ENCODE data around the gene TUBGCP3.

The TUBGCP3 gene

DNA sequence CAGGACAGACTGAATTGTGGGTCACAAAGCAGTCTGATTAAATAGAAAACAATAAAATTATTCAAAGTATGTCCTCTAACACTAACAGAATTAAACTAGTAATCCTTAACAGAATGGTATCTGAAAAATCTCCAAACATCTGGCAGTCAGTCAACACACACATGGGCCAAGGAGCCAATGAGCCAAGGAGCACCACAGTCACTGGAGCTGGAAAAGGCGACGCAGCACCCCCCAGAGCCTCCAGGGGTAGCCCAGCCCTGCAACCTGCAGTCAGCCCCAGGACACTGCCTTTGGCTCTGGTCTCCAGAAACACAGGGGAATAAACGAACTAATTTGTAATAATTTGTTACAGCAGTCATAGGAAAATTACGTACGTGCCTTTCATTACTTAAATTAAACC lies 12.3 kb downstream of the TUBGCP3 start:
- peaks cover 24% of the 10 kb centered on the region for H3K36me3 ChIP-seq (ENCODE audit: control insufficient read depth, low read length)
- H3K9me2 ChIP-seq (replicated peaks; ENCODE audit: control insufficient read depth, low read length), result no peaks in the 10 kb centered on the region
- H3K27ac ChIP-seq (ENCODE audit: low read depth, low read length), result no peak overlapping the region
- H3K79me2 ChIP-seq (ENCODE audit: control insufficient read depth, low read length), result peaks cover 98% of the 10 kb centered on the region
- TF ChIP-seq, protein P1, sequence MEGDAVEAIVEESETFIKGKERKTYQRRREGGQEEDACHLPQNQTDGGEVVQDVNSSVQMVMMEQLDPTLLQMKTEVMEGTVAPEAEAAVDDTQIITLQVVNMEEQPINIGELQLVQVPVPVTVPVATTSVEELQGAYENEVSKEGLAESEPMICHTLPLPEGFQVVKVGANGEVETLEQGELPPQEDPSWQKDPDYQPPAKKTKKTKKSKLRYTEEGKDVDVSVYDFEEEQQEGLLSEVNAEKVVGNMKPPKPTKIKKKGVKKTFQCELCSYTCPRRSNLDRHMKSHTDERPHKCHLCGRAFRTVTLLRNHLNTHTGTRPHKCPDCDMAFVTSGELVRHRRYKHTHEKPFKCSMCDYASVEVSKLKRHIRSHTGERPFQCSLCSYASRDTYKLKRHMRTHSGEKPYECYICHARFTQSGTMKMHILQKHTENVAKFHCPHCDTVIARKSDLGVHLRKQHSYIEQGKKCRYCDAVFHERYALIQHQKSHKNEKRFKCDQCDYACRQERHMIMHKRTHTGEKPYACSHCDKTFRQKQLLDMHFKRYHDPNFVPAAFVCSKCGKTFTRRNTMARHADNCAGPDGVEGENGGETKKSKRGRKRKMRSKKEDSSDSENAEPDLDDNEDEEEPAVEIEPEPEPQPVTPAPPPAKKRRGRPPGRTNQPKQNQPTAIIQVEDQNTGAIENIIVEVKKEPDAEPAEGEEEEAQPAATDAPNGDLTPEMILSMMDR (IDR thresholded peaks at IDR 0.05; ENCODE audit: low read depth, low read length, poor library complexity, severe bottlenecking), result no peak
- TF ChIP-seq EZH2phosphoT487 (IDR thresholded peaks at IDR 0.05; ENCODE audit: borderline replicate concordance, low read length), result no peak
- H3K4me1 ChIP-seq (ENCODE audit: control insufficient read depth, low read length), result peaks cover 35% of the 10 kb centered on the region
- H3F3A ChIP-seq (ENCODE audit: control insufficient read depth, insufficient read depth), result no peaks in the 10 kb centered on the region
- H4K20me1 ChIP-seq (ENCODE audit: control insufficient read depth, insufficient read depth, low read depth, low read length), result peaks cover 22% of the 10 kb centered on the region; the same call in 1 of the 2 replicates
- H3K4me2 ChIP-seq (ENCODE audit: low read length), result no peak overlapping the region
- no peak overlapping the region for H3K4me3 ChIP-seq (ENCODE audit: low read length)
- no peaks in the 10 kb centered on the region for H3K9me3 ChIP-seq (ENCODE audit: control insufficient read depth, insufficient read depth, low read length)
- H3K27me3 ChIP-seq (ENCODE audit: control insufficient read depth, low read length), result no peaks in the 10 kb centered on the region

DNA sequence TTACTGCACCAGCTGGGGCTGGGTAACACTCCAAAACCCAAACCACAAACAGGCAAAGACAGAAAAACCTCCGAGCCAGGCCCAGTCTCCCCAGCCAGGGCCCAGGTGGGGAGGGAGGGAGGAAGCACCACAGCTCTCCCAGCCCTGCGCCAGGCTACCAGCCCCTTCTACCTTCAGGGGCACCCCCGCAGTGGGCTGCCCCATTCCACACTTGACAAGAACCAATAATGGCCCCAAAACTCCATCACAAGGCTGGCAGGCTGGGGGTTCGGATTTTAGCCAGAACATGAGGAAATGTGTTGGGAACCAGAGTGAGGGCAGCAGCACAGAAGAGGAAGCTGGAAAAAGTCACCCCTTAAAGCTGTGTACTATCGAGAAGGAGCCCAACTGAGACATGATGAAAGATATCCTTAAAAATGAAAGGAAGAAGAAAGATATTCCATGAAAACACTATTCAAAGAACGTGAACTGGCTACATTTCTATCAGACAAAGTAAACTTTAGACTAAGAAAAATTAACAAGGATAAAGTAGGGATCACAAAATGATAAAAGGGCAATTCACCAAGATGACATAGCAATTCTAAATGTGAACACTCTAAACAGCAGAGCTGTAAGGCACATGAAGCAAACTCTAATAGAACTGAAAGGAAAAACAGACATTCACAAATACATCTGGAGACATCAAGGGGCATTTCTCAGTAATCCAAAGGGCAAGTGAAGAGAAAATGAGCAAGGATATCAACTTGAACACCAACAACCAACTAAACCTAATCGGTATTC lies 12.9 kb downstream of the TUBGCP3 start:
- Histone ChIP-seq H3K27me3 (ENCODE audit: control insufficient read depth, low read length) (no peaks in the 10 kb centered on the region), H3K4me1 (ENCODE audit: control insufficient read depth, low read length) (peaks cover 35% of the 10 kb centered on the region), H3K36me3 (ENCODE audit: control insufficient read depth, low read length) (peaks cover 30% of the 10 kb centered on the region), H3K27ac (ENCODE audit: low read depth, low read length) (no peak overlapping the region), H4K20me1 (ENCODE audit: control insufficient read depth, insufficient read depth, low read depth, low read length) (peaks cover 22% of the 10 kb centered on the region; the same call in 1 of the 2 replicates), H3K4me3 (ENCODE audit: low read length) (no peak overlapping the region), H3K4me2 (ENCODE audit: low read length) (no peak overlapping the region), H3F3A (ENCODE audit: control insufficient read depth, insufficient read depth) (no peaks in the 10 kb centered on the region), H3K9me2 (replicated peaks; ENCODE audit: control insufficient read depth, low read length) (no peaks in the 10 kb centered on the region), H3K79me2 (ENCODE audit: control insufficient read depth, low read length) (peaks cover 98% of the 10 kb centered on the region), H3K9me3 (ENCODE audit: control insufficient read depth, insufficient read depth, low read length) (no peaks in the 10 kb centered on the region)
- no peak for TF ChIP-seq EZH2phosphoT487 (IDR thresholded peaks at IDR 0.05; ENCODE audit: borderline replicate concordance, low read length)
- TF ChIP-seq, protein P1 (IDR thresholded peaks at IDR 0.05; ENCODE audit: low read depth, low read length, poor library complexity, severe bottlenecking), result no peak

DNA sequence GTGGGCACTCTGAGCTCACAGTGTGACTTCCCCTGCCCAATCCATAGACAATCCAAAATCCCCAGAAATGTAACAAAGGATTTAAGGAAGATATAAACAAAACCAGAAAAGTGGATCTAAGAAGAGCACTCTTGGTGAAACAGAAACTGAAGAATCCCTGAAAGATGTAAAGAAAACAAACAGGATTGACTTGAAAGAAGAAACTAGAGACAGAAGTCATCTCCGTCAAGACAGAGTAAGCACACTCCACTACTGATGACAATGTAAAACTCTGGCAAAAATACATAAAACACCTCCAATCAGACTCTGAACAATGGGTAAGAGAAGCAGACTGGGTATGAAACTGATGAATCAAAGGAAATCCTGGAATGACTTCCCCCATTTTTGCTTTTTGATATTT lies 13.5 kb downstream of the TUBGCP3 start:
- H3F3A ChIP-seq (ENCODE audit: control insufficient read depth, insufficient read depth), result no peaks in the 10 kb centered on the region
- H3K27ac ChIP-seq (ENCODE audit: low read depth, low read length), result no peak overlapping the region
- no peaks in the 10 kb centered on the region for H3K27me3 ChIP-seq (ENCODE audit: control insufficient read depth, low read length)
- peaks cover 35% of the 10 kb centered on the region for H3K4me1 ChIP-seq (ENCODE audit: control insufficient read depth, low read length)
- TF ChIP-seq EZH2phosphoT487 (IDR thresholded peaks at IDR 0.05; ENCODE audit: borderline replicate concordance, low read length), result no peak
- TF ChIP-seq, protein P1 (IDR thresholded peaks at IDR 0.05; ENCODE audit: low read depth, low read length, poor library complexity, severe bottlenecking), result no peak
- no peak overlapping the region for H3K4me2 ChIP-seq (ENCODE audit: low read length)
- no peaks in the 10 kb centered on the region for H3K9me2 ChIP-seq (replicated peaks; ENCODE audit: control insufficient read depth, low read length)
- peaks cover 98% of the 10 kb centered on the region for H3K79me2 ChIP-seq (ENCODE audit: control insufficient read depth, low read length)
- H3K36me3 ChIP-seq (ENCODE audit: control insufficient read depth, low read length), result peaks cover 34% of the 10 kb centered on the region
- no peak overlapping the region for H3K4me3 ChIP-seq (ENCODE audit: low read length)
- no peaks in the 10 kb centered on the region for H3K9me3 ChIP-seq (ENCODE audit: control insufficient read depth, insufficient read depth, low read length)
- peaks cover 22% of the 10 kb centered on the region; the same call in 1 of the 2 replicates for H4K20me1 ChIP-seq (ENCODE audit: control insufficient read depth, insufficient read depth, low read depth, low read length)

Data from DOHH2 (cell line).